IPS DF 4.7 (cell line): ENCODE results near the gene NSMCE4A.
"Not testable (repeated sequence)": the region's sequence is repeated elsewhere in the genome, so short reads cannot be mapped to it uniquely, and the experiment has no call there.

Experiments used
- DNase-seq: peaks from one replicate; pipeline ENCODE4 v3.0.0-alpha.2; 2013; ENCODE audit warnings: low spot score; ENCODE audit errors: extremely low read depth

NSMCE4A gene

DNA sequence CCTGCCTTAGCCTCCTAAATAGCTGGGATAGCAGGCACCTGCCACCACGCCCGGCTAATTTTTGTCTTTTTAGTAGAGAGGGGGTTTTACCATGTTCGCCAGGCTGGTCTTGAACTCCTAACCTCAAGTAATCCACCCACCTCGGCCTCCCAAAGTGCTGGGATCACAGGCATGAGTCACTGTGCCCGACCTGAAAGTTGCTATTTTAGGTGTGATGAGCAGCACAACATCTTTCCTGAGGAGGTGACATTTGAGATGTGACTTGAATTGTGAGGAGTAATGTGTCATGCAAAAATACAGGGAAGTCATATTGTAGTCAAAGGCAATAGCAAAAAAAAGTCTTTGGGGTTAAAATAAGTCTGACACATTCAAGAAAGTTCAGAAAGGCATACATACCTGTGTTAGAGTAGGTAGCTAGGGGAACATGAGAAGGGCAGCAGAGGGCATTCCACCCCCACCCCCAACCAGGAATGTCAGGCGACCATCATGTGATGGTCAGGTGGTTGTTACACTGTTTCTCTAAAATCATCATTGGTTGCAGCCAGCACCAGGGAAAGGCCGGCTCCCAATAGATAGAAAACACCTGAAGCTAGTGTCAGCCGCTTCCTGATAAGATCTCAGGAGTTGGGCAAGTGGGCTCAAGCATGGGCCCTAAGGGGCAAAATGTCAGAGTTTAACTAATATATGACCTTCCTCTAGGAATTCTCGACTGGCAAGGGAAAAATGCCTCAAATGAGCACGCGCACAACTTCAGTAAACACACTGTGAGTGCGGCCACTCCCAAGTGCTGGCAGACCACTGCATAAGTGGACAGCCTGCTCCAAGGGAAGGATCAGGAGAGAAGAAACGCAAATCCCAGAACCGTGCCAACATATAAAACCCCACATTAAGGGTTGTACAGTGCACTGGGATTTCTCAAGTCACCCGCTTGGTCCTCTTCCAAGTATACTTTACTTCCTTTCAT lies 13.6 kb upstream of the NSMCE4A start, which contains the start of gene TACC2:
TACC2 (plus strand) TSS at position 803 of the 964 bp plus-strand sequence. CDS start 32,819 bp downstream, outside the sequence.
- no peak for DNase-seq

DNA sequence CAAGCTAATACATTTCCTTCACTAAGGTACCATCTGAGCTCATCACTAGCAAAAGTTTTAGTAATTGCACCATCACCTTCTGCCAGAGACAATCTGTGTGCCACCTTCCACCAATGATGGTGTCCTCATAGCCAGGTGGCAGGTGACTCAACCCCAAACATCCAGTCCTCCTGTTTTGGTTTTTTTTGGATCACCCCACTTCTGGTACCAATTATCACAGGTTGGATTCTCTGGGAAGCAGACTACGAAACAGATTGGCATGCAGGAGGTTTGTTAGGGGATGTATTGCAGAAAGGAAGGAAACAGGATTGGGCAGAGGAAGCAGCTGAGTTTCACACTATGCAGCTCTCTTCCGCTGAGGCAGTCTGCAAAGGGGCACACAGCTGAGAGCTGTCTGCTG lies 9.4 kb upstream of the NSMCE4A start:
- DNase-seq: no peak

DNA sequence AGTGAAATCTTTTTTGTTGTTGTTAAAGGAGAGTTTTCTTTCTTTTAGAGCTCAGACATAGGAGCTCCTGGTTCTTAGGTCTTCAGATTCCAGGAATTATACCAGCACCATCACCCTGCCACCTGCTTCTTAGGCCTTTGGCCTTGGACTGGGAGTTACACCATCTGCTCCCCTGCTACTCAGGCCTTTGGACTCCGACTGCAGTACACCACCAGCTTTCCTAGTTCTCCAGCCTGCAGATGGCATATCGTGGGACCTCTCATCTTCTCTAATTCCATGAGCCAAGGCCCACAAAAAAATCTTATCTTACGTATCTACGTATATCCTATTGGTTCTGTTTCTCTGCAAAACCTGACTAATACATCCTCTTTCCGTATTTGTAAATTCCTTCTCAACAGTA lies 8.8 kb upstream of the NSMCE4A start:
- no peak for DNase-seq

- DNase-seq: no peak
Observed at GRCh38 chr10:121981346-121981745, 6.3 kb upstream of the NSMCE4A start.

- no peak for DNase-seq
Observed at GRCh38 chr10:121978511-121978910, 3.5 kb upstream of the NSMCE4A start.

DNA sequence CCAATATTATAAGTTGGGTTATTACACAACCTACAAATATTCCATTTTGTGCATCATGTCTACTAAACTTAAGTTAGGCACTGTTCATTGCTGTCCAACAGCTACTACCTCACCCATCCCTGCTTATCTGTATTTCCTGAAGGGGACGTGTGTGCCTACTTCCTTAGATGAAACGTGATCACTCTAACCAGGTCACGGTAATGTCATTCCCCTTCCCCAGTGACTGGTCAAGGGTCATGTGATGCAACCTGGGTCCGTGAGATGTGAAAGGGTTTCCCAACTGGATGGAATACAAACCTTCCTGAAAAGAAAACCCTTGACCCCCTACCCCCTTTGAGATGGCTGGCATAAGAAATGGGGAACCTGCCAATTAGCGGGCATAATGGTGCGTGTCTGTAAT lies 1.6 kb upstream of the NSMCE4A start:
- DNase-seq: no peak

DNA sequence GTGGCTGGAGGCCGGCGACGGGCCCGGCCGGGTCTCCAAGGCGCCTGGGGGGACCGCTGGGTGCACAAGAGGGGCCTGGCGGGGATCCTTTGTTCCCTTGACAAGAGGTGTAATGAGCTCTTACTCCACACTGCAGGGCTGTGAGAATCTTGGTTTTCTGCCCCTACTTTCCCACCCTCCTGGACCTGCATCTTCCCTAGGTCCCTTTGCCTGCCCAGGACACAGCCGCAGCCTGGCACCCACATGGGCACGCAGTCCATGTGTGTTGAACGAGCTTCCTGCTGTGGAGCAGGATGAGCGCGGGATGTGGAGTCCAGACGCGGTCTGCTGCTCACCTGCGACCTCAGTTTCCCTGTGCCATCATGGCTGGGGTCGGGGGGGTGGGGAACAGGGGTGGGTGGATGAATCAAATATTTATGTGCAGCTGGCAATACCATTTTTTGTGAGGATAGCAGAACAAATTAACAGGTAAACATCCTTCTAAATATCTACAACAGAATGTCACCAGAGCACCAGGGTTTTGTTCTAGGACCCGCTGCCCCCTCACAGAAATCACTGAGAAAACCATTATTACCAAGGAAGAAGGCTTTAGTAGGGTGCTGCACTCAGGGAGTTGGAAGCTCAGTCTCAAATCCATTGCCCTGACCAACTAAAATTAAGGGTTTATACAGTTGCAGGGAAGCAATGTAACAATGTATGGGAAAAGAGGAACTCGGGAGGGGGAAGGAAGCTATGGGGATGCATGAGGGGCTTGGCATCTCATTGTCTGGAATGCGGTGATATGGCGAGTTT lies 474 bp upstream of the NSMCE4A start:
- no peak for DNase-seq

DNA sequence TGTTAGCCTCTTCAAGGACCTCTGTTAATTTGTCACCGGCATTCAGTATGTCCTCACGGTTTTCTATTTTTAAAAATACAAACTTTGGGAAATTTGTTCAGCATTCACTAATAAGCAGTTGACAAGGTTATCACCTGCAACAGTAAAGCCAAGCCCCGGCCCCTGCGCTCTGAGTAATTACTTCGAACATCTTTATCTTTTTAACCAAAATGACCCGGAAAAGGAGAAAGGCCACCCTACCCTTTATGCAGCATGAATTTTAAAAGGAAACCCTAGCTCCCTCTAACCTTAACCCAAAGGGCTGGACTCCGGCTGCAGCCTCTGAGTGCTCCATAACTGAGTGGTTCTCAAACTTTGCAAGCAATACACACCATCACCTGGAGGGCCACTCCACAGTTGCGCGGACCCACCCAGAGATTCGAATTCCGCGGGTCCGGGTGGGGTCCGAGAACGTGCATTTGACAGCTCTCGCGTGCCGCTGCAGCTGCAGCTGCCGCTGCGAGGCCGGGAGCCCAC lies 940 bp downstream of the NSMCE4A start:
- no peak for DNase-seq

GRCh38 chr10:121969086-121969485 lies 5.9 kb downstream of the NSMCE4A start:
- not testable (repeated sequence) for DNase-seq

DNA sequence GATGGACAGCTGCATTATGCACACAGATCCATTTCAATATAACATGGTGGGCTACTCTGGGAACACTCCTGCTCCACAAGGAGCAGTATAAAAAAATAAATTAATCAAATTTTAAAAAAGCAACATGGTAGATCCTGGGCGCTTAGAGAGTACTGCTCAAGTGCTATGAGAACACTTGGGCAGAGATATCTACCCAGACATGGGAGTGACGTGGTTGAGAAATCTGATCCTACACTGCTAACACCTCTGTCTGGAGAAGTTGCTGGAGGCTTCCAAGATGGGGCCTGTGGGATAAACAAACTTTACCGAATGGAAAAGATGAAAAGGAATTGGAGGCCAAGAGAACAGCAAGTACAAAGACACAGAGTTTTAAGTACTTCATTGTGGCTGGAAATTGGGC lies 9.0 kb downstream of the NSMCE4A start:
- no peak for DNase-seq

GRCh38 chr10:121961456-121961855 lies 13.6 kb downstream of the NSMCE4A start:
- DNase-seq: no peak

DNA sequence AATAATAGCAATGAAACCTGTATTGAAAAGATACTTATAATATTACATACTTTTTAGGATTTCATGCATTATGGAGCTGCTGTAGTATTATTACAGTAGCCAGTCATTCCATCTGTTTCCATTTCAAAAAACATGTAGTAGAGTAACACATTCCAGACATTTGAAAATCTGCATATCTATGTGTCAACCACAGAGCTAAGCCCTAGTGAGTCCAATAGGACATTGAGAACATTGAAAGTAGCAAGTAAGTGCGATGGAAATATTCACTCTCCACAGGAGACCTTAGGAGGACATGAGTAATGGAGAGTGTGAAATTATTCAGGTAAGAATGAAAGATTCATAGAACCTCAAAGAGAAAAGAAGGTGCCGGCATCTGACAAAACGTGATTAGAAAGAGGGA lies 15.3 kb downstream of the NSMCE4A start:
- DNase-seq: no peak

GRCh38 chr10:121956111-121957061 lies 18.6 kb downstream of the NSMCE4A start:
- no peak for DNase-seq

DNA sequence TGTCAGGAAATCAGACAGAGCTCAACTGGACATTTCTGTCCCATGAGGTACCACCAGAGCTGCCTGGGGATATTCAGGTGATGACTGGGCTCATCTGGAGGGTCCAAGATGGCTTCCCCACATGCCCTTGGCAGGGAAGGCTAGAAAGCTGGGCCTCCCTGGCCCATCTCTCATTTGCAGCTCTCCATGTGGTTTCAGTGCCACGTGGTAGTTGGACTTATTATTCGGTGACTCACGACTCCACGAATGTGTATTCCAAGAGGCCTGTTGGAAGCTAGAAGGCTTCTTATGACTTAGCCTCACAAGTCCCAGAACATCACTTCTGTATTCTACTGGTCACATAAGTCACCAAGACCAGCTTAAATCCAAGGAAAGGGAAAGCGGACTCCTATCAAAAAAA lies 22.8 kb downstream of the NSMCE4A start:
- no peak for DNase-seq

- DNase-seq: no peak
Observed at GRCh38 chr10:121949451-121949850, 25.6 kb downstream of the NSMCE4A start.

DNA sequence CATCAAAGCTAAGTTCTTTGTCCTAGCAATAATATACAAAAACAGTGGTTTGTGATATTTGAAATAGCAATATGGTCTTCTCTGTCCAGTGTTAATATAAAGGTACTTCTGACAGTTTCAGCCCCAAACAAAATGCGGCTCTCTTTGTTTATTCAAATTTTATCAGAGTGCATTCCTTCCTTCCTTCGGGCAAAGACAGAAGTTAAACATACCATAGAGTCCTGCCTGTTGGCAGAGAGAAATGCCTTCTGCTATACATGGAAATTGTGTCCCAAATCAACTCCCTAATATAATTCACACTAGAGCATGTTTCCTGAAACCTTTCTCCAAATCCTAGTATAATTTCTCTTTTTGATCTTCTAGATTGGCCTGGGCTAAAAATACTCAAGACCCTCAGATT lies 26.0 kb downstream of the NSMCE4A start:
- no peak for DNase-seq

GRCh38 chr10:121947343-121948330 lies 27.4 kb downstream of the NSMCE4A start:
- no peak for DNase-seq

DNA sequence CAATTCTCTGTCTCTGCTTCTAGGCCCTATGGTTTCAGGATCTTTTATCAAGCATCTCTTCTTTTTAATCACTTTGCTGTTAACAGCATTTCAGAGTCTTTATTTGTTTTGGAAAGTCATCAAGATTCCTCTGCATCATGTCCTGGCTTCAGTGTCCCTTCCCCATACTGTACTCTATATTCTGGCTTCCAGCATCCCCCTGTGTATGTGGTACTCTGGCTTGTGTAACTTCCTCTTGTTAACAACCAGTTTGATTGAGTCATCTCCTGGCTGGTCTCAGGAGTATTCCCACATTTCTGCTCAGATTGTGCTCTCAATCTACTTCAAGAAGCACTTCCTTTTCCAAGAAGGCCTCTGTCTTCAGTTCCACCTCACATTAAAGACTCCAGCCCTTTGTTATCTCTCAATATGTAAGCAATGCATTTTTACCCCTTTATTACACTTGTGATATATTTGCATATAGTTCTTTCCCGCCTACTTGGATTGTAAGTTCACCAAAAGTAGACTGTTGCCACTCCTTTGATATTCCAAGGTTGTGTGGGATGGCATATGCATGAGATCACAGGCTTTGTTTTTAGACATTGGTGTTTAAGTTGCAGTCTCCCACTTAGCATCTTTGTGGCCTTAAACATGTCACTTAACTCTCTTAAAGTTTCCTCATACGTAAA lies 32.1 kb downstream of the NSMCE4A start:
- no peak for DNase-seq

- no peak for DNase-seq
Observed at GRCh38 chr10:121941532-121941931, 33.5 kb downstream of the NSMCE4A start.
